HG02973 (cell line): ENCODE data around the gene RNF20.
"Not testable (repeated sequence)": the region's sequence is repeated elsewhere in the genome, so short reads cannot be mapped to it uniquely, and the experiment has no call there.

Source experiments
- ATAC-seq: cut with Tn5 transposase; IDR thresholded peaks from one replicate; pipeline ENCODE4 v1.9.1; 2021; ENCODE audit warnings: moderate library complexity; ENCODE audit not compliant: unreplicated experiment

RNF20 gene

DNA sequence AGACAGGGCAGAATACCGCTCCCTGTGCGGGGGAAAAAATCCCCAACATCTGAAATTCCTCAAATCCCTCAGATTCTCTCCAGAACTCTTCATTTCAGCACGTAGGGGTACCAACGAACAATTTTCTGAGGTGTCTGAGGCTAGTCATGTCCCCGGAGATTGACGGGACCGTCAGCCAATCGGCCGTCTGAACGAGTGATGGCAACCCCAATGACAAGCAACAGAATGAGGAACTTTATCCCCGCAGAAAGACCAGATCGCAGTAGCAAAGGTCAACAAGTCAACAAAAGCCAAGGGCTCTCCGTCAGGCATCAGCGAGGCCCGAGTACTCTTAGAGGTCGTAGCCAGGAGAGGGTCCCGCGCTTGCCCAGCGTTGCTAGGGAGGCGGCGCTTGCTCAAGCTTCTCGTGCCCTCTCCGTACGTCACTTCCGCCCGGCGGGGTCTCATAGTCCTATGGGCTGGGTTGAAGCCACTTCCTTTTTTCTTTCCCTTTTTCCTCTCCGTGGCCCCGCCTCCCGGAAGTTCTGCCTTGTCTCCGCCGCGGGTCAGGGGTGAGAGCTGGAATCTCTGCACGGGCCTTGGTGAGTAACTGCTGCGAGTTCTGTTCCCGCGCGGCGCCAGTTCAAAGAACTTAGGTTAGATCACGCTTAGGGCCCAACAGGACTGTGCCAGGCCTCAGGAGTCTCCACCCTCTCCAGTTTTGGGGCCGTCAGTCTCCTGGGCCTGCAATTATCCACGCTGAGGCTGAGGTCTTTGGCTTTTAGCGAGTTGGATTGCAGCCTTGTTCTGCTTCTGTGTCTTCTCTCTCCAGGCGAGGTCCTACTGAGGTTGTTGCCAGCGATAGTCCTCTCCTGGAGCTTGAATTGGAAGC lies at the start of gene RNF20:
Gene RNF20, plus strand, starts transcription at position 520 of the 871 bp plus-strand sequence. CDS start 1,571 bp downstream, outside the sequence.
- peak; percentile 96 for ATAC-seq

DNA sequence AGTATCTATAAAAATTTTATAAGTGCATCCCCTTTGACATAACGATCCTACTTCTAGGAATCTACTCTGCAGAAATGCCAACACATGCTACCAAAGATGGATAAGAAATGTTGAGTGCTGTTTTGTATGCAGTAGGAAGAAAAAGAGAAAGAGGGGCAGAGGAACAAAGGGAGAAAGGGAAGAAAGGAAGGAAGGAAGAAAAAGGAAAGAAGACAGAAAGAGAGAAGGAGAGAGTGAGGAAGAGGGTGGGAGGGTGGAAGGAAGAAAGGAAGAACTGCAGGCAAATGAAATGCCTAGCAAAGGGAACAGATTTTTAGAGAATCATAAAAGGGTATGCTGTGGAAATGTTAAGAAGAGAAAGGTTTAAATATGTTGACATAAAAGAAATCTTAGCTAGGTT lies 49.6 kb upstream of the RNF20 start:
- ATAC-seq: no peak

GRCh38 chr9:101485924-101486692 lies 47.5 kb upstream of the RNF20 start:
- no peak for ATAC-seq

GRCh38 chr9:101486693-101487442 lies 46.8 kb upstream of the RNF20 start:
- no peak for ATAC-seq

- no peak for ATAC-seq
Measured at GRCh38 chr9:101487443-101487840, 46.2 kb upstream of the RNF20 start.

- ATAC-seq: no peak
Measured at GRCh38 chr9:101495810-101496209, 37.8 kb upstream of the RNF20 start.

DNA sequence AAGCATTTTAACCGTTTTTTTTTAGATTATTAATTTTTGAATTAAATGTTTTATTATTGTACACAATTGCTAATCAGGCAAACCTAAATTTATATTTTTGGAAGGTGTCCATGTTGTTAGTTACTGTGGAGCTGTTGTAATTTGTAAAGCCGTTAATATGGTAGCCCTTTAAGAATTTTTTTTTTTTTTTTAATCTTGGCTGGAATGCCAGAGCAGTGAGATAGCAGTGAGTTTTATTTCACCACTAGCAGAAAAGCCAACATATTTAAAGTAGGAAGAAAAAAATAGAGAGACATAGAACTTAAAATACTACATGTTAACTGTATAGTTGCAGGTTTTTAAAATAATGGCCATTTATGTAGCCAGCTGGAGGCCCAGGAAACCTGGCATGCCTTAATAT lies 35.3 kb upstream of the RNF20 start:
- ATAC-seq: no peak

GRCh38 chr9:101504188-101504587 lies 29.5 kb upstream of the RNF20 start:
- no peak for ATAC-seq

DNA sequence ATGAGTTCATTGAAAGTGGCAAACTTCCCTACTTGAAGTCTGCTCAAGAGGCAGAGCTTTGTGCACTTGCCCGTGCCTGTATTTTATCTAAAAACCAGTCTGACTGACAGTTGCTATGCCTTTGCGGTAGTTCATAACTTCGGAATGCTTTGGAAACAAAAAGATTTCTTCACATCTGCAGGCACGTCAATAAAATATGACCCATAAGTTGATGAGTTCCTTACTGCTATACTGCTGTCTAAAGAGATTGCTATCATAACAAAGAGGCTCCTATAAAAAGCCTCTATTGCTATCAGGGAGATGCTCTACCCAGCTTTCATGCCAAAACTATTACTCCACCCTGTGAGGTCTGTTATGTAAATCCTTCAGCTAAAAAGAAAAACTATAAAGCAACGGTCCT lies 25.4 kb upstream of the RNF20 start:
- no peak for ATAC-seq

- no peak for ATAC-seq
Measured at GRCh38 chr9:101509572-101509971, 24.1 kb upstream of the RNF20 start.

DNA sequence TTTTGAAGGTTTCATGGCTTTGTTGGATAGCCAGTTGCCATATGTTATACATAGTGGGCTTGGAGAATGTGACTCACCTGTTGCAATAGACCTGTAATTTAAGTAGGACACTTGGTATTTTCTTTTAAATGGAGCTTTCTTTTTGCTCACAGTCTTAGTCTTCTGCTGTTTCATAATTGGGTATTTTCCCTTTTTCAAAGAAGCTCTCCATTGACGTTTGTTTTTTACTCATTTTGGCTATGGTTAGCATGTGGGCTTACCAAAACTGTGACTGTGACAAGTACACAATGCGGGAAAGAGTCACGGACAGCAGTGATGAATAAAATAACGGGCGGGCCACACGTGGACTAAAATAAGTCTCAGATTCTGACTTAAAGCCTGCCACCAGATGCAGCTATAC lies 23.2 kb upstream of the RNF20 start:
- ATAC-seq: no peak

- no peak for ATAC-seq
Measured at GRCh38 chr9:101511009-101511408, 22.6 kb upstream of the RNF20 start.

DNA sequence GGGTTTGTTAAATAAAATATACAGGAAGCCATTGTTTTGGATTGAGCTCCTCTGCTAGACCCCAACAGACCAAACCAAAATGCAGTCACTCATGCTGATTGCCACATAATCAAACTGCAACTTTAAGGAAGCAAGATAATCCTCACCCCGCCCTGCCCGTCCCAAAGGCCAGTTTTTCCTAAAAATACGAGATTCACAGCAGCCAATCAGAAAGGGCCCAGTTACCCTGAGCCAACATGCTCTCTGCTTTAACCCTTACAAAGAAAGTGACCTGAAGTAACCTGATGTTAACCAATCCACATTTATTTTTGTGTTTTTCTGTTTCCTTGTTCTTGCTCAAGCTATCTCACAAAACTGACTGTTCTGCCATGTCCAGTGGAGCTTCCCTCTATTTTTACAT lies 21.5 kb upstream of the RNF20 start:
- ATAC-seq: no peak

GRCh38 chr9:101513351-101513750 lies 20.3 kb upstream of the RNF20 start:
- ATAC-seq: no peak

GRCh38 chr9:101514071-101514470 lies 19.6 kb upstream of the RNF20 start:
- no peak for ATAC-seq

GRCh38 chr9:101516655-101517054 lies 17.0 kb upstream of the RNF20 start:
- no peak for ATAC-seq

- ATAC-seq: not testable (repeated sequence)
Measured at GRCh38 chr9:101518489-101518888, 15.2 kb upstream of the RNF20 start.

DNA sequence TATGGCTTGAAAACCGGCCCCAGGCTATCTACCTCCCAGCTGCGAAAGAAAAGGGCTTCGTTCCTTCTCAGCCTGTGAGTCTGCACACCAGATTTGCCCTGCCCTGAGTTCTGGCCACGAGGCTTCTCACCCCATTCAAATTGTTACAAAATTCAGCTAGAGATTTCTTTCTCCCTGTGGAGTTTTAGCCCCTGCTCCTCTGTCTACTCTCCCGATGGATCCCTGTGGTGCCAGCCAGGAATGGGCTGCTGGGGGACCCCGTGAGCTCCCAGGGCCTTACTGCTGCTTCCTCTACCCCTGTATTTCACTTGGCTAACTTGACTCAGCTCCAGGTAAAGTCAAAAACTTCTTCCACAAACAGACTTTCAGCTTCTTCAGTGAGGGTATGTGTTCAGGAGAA lies 9.3 kb upstream of the RNF20 start:
- no peak for ATAC-seq

GRCh38 chr9:101527066-101527465 lies 6.6 kb upstream of the RNF20 start:
- ATAC-seq: no peak

GRCh38 chr9:101528015-101528414 lies 5.6 kb upstream of the RNF20 start:
- ATAC-seq: no peak

DNA sequence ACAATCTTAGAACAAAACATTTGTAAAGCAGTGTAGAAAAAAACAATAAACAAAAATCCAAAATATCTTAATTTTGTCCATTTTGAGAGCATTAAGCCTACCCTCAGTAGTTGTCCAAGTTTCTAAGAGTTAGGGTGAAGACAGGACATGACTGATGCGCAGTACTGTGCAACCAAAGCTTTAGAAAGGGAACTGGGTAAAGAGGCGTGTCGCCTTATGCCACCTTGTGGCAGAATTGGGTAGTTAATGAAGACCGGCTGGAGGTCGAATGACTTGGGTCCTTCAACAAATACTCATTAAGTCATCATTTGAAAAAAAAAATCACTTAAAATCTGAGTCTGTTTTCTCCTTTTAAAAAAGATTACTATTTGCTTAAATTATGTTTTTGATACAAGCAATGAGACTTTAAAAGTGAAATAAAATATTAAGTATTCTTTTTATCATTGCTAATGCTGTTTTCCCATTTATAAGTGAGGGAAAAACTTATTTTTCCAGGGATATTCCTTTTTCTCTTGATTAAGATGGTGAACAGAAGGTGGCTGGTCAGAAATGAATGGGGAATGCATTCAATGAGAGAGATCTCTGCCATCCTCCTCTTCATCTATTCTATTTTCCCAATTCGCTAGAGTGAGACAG lies 3.5 kb upstream of the RNF20 start:
- peak; percentile 42 for ATAC-seq
